Kidney epithelial cell (primary cell): ENCODE measurements around the gene STXBP1. TPM values are rescaled to one million over a fixed set of nuclear protein-coding genes. Genes with fewer than 3 reads are reported as not detected.
A peak's percentile ranks its signal among the peaks of the same experiment; 100 is the strongest.

Experiments
- DNase-seq: peaks from one replicate; pipeline ENCODE4 v3.0.0-alpha.2; 2010; ENCODE audit warnings: low read depth
- H3K27me3 ChIP-seq: 2 replicates; pipeline ENCODE4 v1.6.0; 2011; ENCODE audit warnings: low read length; ENCODE audit not compliant: control insufficient read depth, insufficient read depth
- H3K36me3 ChIP-seq: 2 replicates; pipeline ENCODE4 v1.5.1; 2011; ENCODE audit warnings: low read length; ENCODE audit not compliant: control insufficient read depth, insufficient read depth
- H3K4me3 ChIP-seq: 2 replicates; pipeline ENCODE4 v1.5.1; 2011; ENCODE audit warnings: low read depth, mild to moderate bottlenecking, control low read depth, low read length
- CTCF ChIP-seq: IDR thresholded peaks from 2 replicates; pipeline ENCODE4 v1.5.1; 2011; ENCODE audit warnings: mild to moderate bottlenecking, moderate library complexity, low read length, control low read depth, inconsistent platforms; ENCODE audit not compliant: insufficient read depth, poor library complexity, severe bottlenecking
- total RNA-seq: library from RNA; depleted of rRNA; stranded (reverse); fragments of >200 nt; gene quantifications from 2 replicates; pipeline ENCODE4 v1.2.3, GENCODE V29; 2015

STXBP1 gene
- total RNA-seq, 1 donor from 2014 or later: 27.5 TPM

- peak overlapping the region; percentile 17 for H3K4me3 ChIP-seq
- no peaks in the 10 kb centered on the region for H3K27me3 ChIP-seq
- DNase-seq: no peak
- no peaks in the 10 kb centered on the region for H3K36me3 ChIP-seq
- TF ChIP-seq CTCF: no peak
Measured at GRCh38 chr9:127734247-127734746, 122.2 kb downstream of the STXBP1 start.

GRCh38 chr9:127734747-127735529 lies 122.9 kb downstream of the STXBP1 start, which contains the start of gene TOR2A:
Gene TOR2A, minus strand, starts transcription at chr9:127735294. Its CDS starts 24 bp downstream, at chr9:127735270.
- peak; percentile 94 for TF ChIP-seq CTCF
- Histone ChIP-seq H3K27me3 (no peaks in the 10 kb centered on the region), H3K4me3 (peak within 1 kb of the TSS; percentile 49), H3K36me3 (no peaks in the 10 kb centered on the region)
- DNase-seq: peak; percentile 81

GRCh38 chr9:127735530-127736185 lies 123.6 kb downstream of the STXBP1 start:
- Histone ChIP-seq H3K27me3 (no peaks in the 10 kb centered on the region), H3K4me3 (no peak overlapping the region), H3K36me3 (no peaks in the 10 kb centered on the region)
- no peak for DNase-seq
- TF ChIP-seq CTCF: no peak

- Histone ChIP-seq H3K36me3 (no peaks in the 10 kb centered on the region), H3K27me3 (peaks cover 3% of the 10 kb centered on the region), H3K4me3 (no peak overlapping the region)
- TF ChIP-seq CTCF: no peak
- DNase-seq: no peak
Measured at GRCh38 chr9:127738666-127739065, 126.6 kb downstream of the STXBP1 start.

GRCh38 chr9:127739614-127740330 lies 127.7 kb downstream of the STXBP1 start:
- no peak for DNase-seq
- Histone ChIP-seq H3K36me3 (no peaks in the 10 kb centered on the region), H3K4me3 (no peak overlapping the region), H3K27me3 (peaks cover 7% of the 10 kb centered on the region)
- TF ChIP-seq CTCF: no peak
